H1 (cell line): Measurements from ENCODE around the gene GOLGA8S. TPM values are rescaled to one million over a fixed set of nuclear protein-coding genes. Genes with fewer than 3 reads are reported as not detected.
"Not testable (repeated sequence)": the region's sequence is repeated elsewhere in the genome, so short reads cannot be mapped to it uniquely, and the experiment has no call there.

Source experiments
- CTCF ChIA-PET: fragments of 300-600 bp; sonication (Branson Sonifier 250); formaldehyde crosslinking; loops from one replicate; lab custom pipeline; 2021; ENCODE audit not compliant: partially characterized antibody; lab: Charles Lee
- POLR2A ChIA-PET: fragments of 300-600 bp; sonication (Branson Sonifier 250); formaldehyde crosslinking; loops from one replicate; lab custom pipeline; 2021; ENCODE audit warnings: inconsistent platforms; ENCODE audit not compliant: partially characterized antibody; lab: Charles Lee
- DNase-seq, 2 experiments: peaks; one replicate each; pipeline versions ENCODE4 v3.0.0 to v3.0.0-alpha.2; 2010 to 2022; ENCODE audit warnings: low spot score in 2 of 2, low read depth in 1 of 2, mixed read lengths in 1 of 2
- FAIRE-seq: peaks from 2 replicates; lab custom pipeline; 2011; peaks lifted over from hg19 to GRCh38; lab: Jason Lieb, UNC
- H2AFZ ChIP-seq: 2 replicates; pipeline ENCODE4 v1.8.1; 2012; ENCODE audit warnings: low read length, inconsistent platforms
- H2AK5ac ChIP-seq: 2 replicates; pipeline ENCODE4 v1.6.1; 2013; ENCODE audit warnings: low read depth, low read length
- H2BK120ac ChIP-seq: replicated peaks from 2 replicates; pipeline ENCODE3; 2013; ENCODE audit warnings: low read depth, low read length, inconsistent platforms
- H2BK12ac ChIP-seq: 2 replicates; pipeline ENCODE4 v1.6.1; 2013; ENCODE audit warnings: low read depth, low read length
- H2BK15ac ChIP-seq: 2 replicates; pipeline ENCODE4 v1.6.1; 2013; ENCODE audit warnings: low read length
- H2BK20ac ChIP-seq: 2 replicates; pipeline ENCODE4 v1.6.1; 2013; ENCODE audit warnings: low read length
- H2BK5ac ChIP-seq: 2 replicates; pipeline ENCODE4 v1.6.1; 2013; ENCODE audit warnings: low read depth, low read length
- H3K14ac ChIP-seq: 2 replicates; pipeline ENCODE4 v1.6.1; 2013; ENCODE audit warnings: inconsistent platforms; ENCODE audit not compliant: insufficient read length
- H3K18ac ChIP-seq: 2 replicates; pipeline ENCODE4 v1.6.1; 2013; ENCODE audit warnings: low read length; ENCODE audit errors: extremely low read depth
- H3K23ac ChIP-seq: 2 replicates; pipeline ENCODE4 v1.6.1; 2013; ENCODE audit warnings: inconsistent platforms; ENCODE audit not compliant: insufficient read length
- H3K23me2 ChIP-seq: 2 replicates; pipeline ENCODE4 v1.6.1; 2013; ENCODE audit warnings: low read depth, low read length
- H3K27ac ChIP-seq: 2 replicates; pipeline ENCODE4 v1.6.1; 2011; ENCODE audit warnings: low read depth, low read length, inconsistent platforms
- H3K27me3 ChIP-seq, 4 experiments: replicated peaks in 1 of 4; 1 replicate in 1 of 4; 2 replicates in 3 of 4; pipeline versions ENCODE4 v1.6.1 to v1.8.1; 2011 to 2013; ENCODE audit warnings: low read length in 3 of 4, mild to moderate bottlenecking in 3 of 4, inconsistent platforms in 2 of 4, mixed read lengths in 2 of 4, moderate library complexity in 1 of 4; ENCODE audit not compliant: control insufficient read depth in 3 of 4, insufficient read depth in 3 of 4; ENCODE audit errors: extremely low read depth in 1 of 4
- H3K36me3 ChIP-seq, 4 experiments: 2 replicates each; pipeline versions ENCODE4 v1.6.1 to v1.8.1; 2011 to 2013; ENCODE audit warnings: mild to moderate bottlenecking in 4 of 4, low read length in 3 of 4, moderate library complexity in 2 of 4, control low read depth in 1 of 4, inconsistent platforms in 1 of 4; ENCODE audit not compliant: insufficient read depth in 4 of 4, control insufficient read depth in 2 of 4
- H3K4ac ChIP-seq: replicated peaks from 2 replicates; pipeline ENCODE3; 2013; ENCODE audit warnings: low read length, low read depth, mixed read lengths, inconsistent platforms; ENCODE audit not compliant: insufficient read length
- H3K4me1 ChIP-seq, 4 experiments: replicated peaks in 1 of 4; 1 replicate in 1 of 4; 2 replicates in 3 of 4; pipeline versions ENCODE4 v1.6.1 to v1.8.1; 2011 to 2013; ENCODE audit warnings: low read length in 3 of 4, inconsistent platforms in 2 of 4, mixed read lengths in 1 of 4; ENCODE audit not compliant: insufficient read depth in 4 of 4, control insufficient read depth in 3 of 4
- H3K4me2 ChIP-seq, 2 experiments: 2 replicates each; pipeline versions ENCODE4 v1.6.1 to v1.8.1; 2011 to 2013; ENCODE audit warnings: low read depth in 2 of 2, low read length in 2 of 2, control low read depth in 1 of 2, inconsistent platforms in 1 of 2, mild to moderate bottlenecking in 1 of 2; ENCODE audit not compliant: insufficient read depth in 1 of 2
- H3K4me3 ChIP-seq, 4 experiments: fragments of 200-600, 300-600 bp in 1 of 4; sonication (generic), shearing (Covaris generic), sonication (Bioruptor Twin) in 1 of 4; 2 replicates each; pipeline versions ENCODE4 v1.5.1 to v1.8.1; 2011 to 2016; ENCODE audit warnings: low read length in 4 of 4, low read depth in 3 of 4, control low read depth in 2 of 4, inconsistent platforms in 2 of 4, mild to moderate bottlenecking in 2 of 4, mixed read lengths in 1 of 4, moderate library complexity in 1 of 4; ENCODE audit not compliant: insufficient read depth in 2 of 4; ENCODE audit errors: extremely low read depth in 1 of 4
- H3K56ac ChIP-seq: replicated peaks from 2 replicates; pipeline ENCODE3; 2013; ENCODE audit warnings: low read depth, mild to moderate bottlenecking, mixed read lengths, low read length, inconsistent platforms; ENCODE audit not compliant: insufficient read length
- H3K79me1 ChIP-seq: 2 replicates; pipeline ENCODE4 v1.6.1; 2013; ENCODE audit warnings: low read depth, low read length, control low read depth
- H3K79me2 ChIP-seq, 2 experiments: 2 replicates each; pipeline versions ENCODE4 v1.6.1 to v1.8.1; 2012 to 2013; ENCODE audit warnings: low read length in 2 of 2, mild to moderate bottlenecking in 2 of 2, inconsistent platforms in 1 of 2; ENCODE audit not compliant: insufficient read depth in 2 of 2, control insufficient read depth in 1 of 2
- H3K9ac ChIP-seq, 4 experiments: replicated peaks in 1 of 4; 1 replicate in 1 of 4; 2 replicates in 3 of 4; pipeline versions ENCODE4 v1.6.1 to v1.8.1; 2011 to 2013; ENCODE audit warnings: low read depth in 3 of 4, low read length in 3 of 4, control low read depth in 2 of 4, mild to moderate bottlenecking in 2 of 4, moderate library complexity in 2 of 4, inconsistent platforms in 1 of 4; ENCODE audit errors: extremely low read depth in 1 of 4
- H3K9me3 ChIP-seq, 2 experiments: 2 replicates each; pipeline versions ENCODE4 v1.6.1 to v1.8.1; 2012 to 2013; ENCODE audit warnings: mild to moderate bottlenecking in 2 of 2, moderate library complexity in 2 of 2, control low read depth in 1 of 2, inconsistent platforms in 1 of 2, low read depth in 1 of 2, low read length in 1 of 2, mixed read lengths in 1 of 2; ENCODE audit not compliant: insufficient read depth in 2 of 2
- H4K20me1 ChIP-seq, 2 experiments: replicated peaks in 1 of 2; 2 replicates each; pipeline versions ENCODE3 to v1.8.1; 2011 to 2013; ENCODE audit warnings: inconsistent platforms in 2 of 2, low read length in 2 of 2, mild to moderate bottlenecking in 1 of 2; ENCODE audit not compliant: insufficient read depth in 2 of 2, control insufficient read depth in 1 of 2
- H4K5ac ChIP-seq: 2 replicates; pipeline ENCODE4 v1.6.1; 2013; ENCODE audit warnings: low read length, low read depth, mixed read lengths, inconsistent platforms; ENCODE audit not compliant: insufficient read length
- H4K8ac ChIP-seq: 2 replicates; pipeline ENCODE4 v1.8.0; 2013; ENCODE audit warnings: mild to moderate bottlenecking, moderate library complexity, low read length, inconsistent platforms; ENCODE audit not compliant: insufficient read depth; ENCODE audit errors: extremely low read depth
- H4K91ac ChIP-seq: replicated peaks from 2 replicates; pipeline ENCODE3; 2013; ENCODE audit warnings: low read length, mixed read lengths, inconsistent platforms; ENCODE audit not compliant: insufficient read length
- WGBS, 2 experiments: shearing (Covaris generic) in 1 of 2; methylation state at CpG; one replicate each; pipeline versions ENCODE4 v1.1.6 to v1.1.7; 2013 to 2015; ENCODE audit warnings: low lambda C conversion rate in 2 of 2, mixed read lengths in 2 of 2, inconsistent platforms in 1 of 2, low coverage in 1 of 2, missing lambda C conversion rate in 1 of 2; ENCODE audit not compliant: insufficient replicate concordance in 2 of 2, insufficient coverage in 1 of 2, insufficient read length in 1 of 2; ENCODE audit errors: extremely low coverage in 1 of 2, missing lambda C conversion rate in 1 of 2; 5-methylcytosine and 5-hydroxymethylcytosine counted together
- polyA plus RNA-seq, 7 experiments: library from polyadenylated mRNA; depleted of rRNA in 3 of 7; stranded (reverse) in 5 of 7; unstranded in 2 of 7; fragments of >200 nt in 5 of 7; fragments of 200-250 nt in 2 of 7; gene quantifications; 1 replicate in 5 of 7; 2 replicates in 1 of 7; 4 replicates in 1 of 7; pipeline versions ENCODE4 v1.2.1 to v1.2.3, GENCODE V29; 2011 to 2013; ENCODE audit warnings: missing spikeins in 2 of 7, mixed read lengths in 2 of 7
- total RNA-seq: library from RNA; stranded (reverse); fragmentation: NEBNext Ultra II Directional; extraction: Animal tissue kit (Norgen Biotek cat#: 25700); gene quantifications from 2 replicates; pipeline ENCODE4 v1.2.1, GENCODE V29; 2021

GOLGA8S gene
- total and polyA plus RNA-seq, 2 of the 8 experiments (the other 6 are each of a cell fraction or from before 2014, with no cell fraction given), result 0.05 to 0.17 TPM

DNA sequence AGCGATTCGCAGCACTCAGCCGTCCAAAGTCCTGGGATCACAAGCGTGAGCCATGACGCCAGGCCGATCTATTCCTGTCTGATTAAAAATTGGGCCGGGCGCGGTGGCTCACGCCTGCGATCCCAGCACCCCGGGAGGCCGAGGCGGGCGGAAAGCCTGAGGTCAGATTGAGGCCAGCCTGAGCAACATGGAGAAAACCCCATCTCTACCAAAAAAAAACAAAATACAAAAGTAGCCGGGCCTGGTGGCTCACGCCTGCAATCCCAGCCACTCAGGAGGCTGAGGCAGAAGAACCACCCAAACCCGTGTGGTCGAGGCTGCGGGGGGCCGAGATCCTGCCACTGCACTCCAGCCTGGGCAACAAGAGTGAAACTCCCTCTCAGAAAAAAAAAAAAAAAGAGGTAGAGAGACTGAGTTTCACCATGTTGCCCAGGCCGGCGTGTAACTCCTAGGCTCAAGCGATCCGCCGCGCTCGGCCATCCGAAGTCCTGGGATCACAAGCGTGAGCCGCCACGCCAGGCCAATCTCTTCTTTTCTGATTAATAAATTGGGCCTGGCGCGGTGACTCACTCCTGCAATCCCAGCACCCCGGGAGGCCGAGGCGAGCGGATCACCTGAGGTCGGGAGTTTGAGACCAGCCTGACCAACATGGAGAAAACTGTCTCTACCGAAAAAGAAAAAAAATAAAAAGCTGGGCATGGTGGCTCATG, 18.5 kb downstream of the GOLGA8S start:
- H3K18ac ChIP-seq, H2AFZ ChIP-seq, H2BK5ac ChIP-seq, H3K9ac ChIP-seq, H4K8ac ChIP-seq, H3K27ac ChIP-seq, CTCF ChIA-PET, H4K5ac ChIP-seq, H3K4ac ChIP-seq, H3K23ac ChIP-seq, H2BK20ac ChIP-seq, H2BK15ac ChIP-seq, H3K4me1 ChIP-seq, H3K36me3 ChIP-seq, H2BK12ac ChIP-seq, DNase-seq, H2BK120ac ChIP-seq, H3K79me1 ChIP-seq, H3K56ac ChIP-seq, FAIRE-seq, H4K20me1 ChIP-seq, H3K23me2 ChIP-seq, H3K79me2 ChIP-seq, H2AK5ac ChIP-seq, H3K4me2 ChIP-seq, H3K4me3 ChIP-seq, H3K14ac ChIP-seq, H4K91ac ChIP-seq, H3K27me3 ChIP-seq, POLR2A ChIA-PET: not testable (repeated sequence)
- WGBS, 2 experiments, result 94% methylated on average over 35 of the region's 40 CpGs; no CpG with 5 or more reads in 1 of the 2 experiments
- peaks cover 0 to 21% of the 10 kb centered on the region in 2 experiments; a peak in 1 of 4 replicates for H3K9me3 ChIP-seq

- FAIRE-seq, result not testable (repeated sequence)
Measured at GRCh38 chr15:23374226-23374625, 19.7 kb downstream of the GOLGA8S start.

More at GRCh38 chr15:23374226-23374625, 19.7 kb downstream of the GOLGA8S start:
- H3K27me3 ChIP-seq, H2BK120ac ChIP-seq, H3K18ac ChIP-seq, H2AK5ac ChIP-seq, H4K20me1 ChIP-seq, H3K4me1 ChIP-seq, H2BK20ac ChIP-seq, H3K27ac ChIP-seq, H3K14ac ChIP-seq, H4K8ac ChIP-seq, H3K4me3 ChIP-seq, H2AFZ ChIP-seq, H3K9ac ChIP-seq, H3K23me2 ChIP-seq, H3K36me3 ChIP-seq, H3K79me2 ChIP-seq, H4K91ac ChIP-seq, H3K56ac ChIP-seq, H3K4ac ChIP-seq, H2BK15ac ChIP-seq, H3K23ac ChIP-seq, H2BK12ac ChIP-seq, H2BK5ac ChIP-seq, H4K5ac ChIP-seq, POLR2A ChIA-PET, H3K79me1 ChIP-seq, H3K4me2 ChIP-seq, CTCF ChIA-PET, DNase-seq: not testable (repeated sequence)
- 89% methylated on average over 8 of the region's 11 CpGs; no CpG with 5 or more reads in 1 of the 2 experiments for WGBS, 2 experiments
- peaks cover 0 to 25% of the 10 kb centered on the region in 2 experiments; a peak in 1 of 4 replicates for H3K9me3 ChIP-seq
